Caki2 (cell line): ENCODE results near the gene MBNL2. TPM values are rescaled to one million over a fixed set of nuclear protein-coding genes. Genes with fewer than 3 reads are reported as not detected.

Experiments
- DNase-seq: peaks from one replicate; pipeline ENCODE4 v3.0.0-alpha.2; 2015; ENCODE audit warnings: low read depth
- in situ Hi-C: cut with HindIII; loops from 2 replicates; pipeline ENCODE4 v1.10.0; 2016; ENCODE audit warnings: low sequenced_read_pairs, low pct_unique_long_range_greater_than_20kb, mixed read lengths
- total RNA-seq: library from RNA; depleted of rRNA; stranded (reverse); fragments of >200 nt; shearing (Covaris generic); gene quantifications from 2 replicates; pipeline ENCODE4 v1.2.3, GENCODE V29; 2014; ENCODE audit warnings: low replicate concordance

The MBNL2 gene
- total RNA-seq, 1 experiment from 2014 or later, result 14.0 TPM

DNA sequence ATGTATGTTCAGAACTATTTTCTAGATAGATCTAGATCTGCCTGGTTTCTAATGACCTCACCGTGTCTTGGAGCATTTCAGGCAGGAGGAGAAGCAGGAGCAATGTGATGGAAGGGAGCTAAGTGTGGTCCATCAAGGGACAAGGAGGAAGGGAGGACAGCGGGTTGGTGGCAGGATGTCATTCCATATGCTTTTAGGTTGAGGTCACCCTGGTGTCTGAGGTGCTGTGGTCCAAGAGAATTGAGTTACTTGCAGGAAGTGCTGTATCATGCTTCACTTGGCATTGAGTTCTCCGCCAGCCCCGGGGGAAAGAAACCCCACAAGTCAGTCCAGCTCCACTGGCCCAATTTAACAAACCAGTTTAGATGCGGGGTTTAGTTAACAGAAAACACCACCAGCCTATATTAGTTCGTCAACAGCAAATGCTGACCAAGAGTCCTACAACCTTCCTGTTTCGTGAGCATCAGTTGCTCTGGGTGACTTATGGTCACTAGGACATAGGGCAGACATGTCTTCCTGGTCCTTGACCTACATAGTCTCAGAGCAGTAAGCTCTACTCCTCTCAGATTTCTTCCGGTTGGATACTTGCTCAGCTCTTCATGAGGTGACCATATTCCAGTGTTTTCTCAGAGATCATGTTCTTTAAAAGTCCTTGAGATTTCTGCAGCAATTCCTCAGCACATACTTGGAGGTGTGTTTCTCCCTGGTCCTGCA is 79.4 kb downstream of the MBNL2 start:
- in situ Hi-C loops, result no loop called here
- no peak for DNase-seq

DNA sequence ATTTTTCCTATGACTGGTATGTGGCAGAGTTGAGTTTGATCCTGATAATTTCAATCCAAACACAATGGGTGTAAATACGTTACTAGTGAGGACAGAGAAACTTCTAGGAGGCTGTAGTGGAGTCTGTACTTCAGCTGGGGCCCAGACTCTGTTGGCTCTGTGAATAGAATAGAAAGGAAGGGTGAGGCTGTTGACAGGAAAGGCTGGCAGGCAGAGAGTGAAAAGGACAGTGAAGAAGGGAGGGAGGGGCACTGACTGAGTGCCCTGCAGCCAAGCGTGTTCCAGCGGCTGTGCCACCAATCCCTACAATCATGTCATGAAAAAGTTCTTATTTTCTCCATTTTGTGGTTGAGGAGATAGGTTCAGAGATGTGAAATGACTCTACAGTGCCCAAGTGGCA is 80.5 kb downstream of the MBNL2 start:
- in situ Hi-C loops, result no loop called here
- DNase-seq, result no peak

DNA sequence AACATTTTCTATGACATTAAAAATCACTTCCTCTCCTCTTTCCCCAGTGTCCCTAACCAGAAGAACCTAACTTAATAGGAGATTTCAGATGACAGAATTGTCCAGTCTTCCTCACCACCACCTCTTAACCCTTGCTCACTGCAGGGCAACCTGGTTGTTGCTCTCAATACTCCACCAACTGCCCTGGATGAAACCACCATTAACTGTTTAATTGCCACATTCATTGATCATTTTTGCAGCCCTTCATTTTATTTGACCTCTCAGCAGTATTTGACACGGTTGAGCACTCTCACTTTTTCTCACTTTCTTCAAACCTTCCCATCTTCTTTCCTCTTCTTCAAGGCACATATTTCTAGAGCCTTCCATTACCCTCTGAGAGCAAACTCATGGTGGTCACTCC is 84.0 kb downstream of the MBNL2 start:
- in situ Hi-C loops, result no loop called here
- DNase-seq, result no peak

DNA sequence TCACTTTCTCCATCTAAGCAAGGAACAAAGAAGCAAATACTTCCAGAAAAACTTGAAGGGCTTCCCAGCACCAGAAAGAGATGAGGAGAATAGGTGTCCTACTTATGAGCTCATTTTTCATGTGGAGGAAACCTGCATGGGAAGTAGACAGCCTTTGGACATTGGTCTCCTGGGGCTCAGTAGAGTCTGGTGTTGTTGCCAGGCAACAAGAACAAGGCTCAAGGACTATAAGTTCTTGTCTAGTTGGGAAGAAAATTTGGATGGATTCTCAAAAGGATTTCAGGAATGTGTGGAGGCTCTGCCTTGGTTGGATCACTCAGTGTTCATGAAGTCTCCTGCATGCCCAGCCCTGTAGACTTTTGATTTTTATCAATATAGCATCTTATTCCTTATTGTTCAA is 84.5 kb downstream of the MBNL2 start:
- no peak for DNase-seq
- in situ Hi-C loops, result no loop called here

DNA sequence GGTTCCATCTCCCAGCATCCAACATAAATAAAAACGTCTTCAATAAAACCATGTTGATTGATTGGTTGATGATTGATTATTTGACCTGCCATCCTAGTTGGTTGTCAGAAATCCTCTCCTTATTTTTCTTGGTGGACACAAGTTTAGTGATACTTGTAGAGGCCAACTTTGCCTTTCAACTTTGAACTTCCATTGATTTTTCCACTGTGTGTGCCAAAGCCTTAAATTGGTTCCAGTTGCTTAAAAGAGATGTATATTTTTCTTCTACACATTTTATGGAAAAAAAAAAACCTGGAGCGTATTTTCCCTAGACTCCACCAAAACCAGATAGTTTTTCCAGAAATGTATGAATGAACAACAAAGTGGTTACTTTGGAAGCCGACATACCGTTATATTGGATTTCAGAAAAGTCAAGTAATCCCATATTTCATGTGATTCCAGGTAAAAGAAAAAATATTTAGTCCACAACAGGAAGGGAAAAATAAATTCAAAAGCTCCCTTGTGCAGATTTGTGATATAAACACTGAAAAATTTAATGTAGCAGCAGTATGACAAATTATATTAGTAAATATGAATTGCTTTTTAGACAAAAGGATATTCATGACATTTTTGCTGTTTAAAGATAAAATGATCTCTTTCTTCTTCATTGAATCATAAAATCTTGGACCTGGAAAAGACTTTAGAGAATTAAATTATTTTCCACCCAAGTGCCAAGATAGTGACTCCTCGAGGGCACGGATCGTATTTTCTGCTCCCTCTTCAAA is 85.2 kb downstream of the MBNL2 start:
- DNase-seq, result no peak
- in situ Hi-C loops, result no loop called here

DNA sequence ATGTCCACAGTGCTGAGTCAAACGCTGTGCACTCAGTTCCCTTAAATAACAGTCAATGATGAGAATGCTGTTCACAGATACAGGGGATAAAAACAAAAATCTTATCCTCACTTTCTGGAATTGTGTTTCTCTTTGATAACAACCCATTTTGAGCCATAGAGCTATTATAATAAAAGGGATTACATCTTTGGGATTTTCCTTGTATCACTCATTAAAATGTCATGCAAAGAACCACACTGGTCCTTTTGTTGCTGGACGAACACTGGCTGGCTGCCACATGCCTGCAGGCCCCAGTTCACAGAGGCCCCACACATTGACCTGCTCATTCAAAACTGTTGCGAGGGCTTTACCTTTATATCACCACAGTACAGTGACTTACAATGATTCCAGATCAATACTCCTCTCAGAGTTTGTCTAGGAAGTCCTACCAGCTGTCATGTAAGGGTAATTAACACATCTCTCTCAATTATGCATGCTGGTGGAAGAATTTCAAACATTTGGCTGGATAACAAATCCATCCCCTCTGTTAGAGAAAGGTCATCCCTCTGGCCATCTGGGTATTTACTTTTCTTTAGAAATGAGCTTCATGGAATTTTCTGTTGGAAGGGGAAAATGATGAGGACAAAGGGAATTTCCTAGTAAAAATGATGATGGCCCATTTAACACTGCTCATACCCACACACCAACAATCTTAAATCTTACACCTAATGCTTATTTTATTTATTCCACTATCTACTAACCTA is 85.9 kb downstream of the MBNL2 start:
- DNase-seq, result peak; percentile 87
- in situ Hi-C loops, result no loop called here

DNA sequence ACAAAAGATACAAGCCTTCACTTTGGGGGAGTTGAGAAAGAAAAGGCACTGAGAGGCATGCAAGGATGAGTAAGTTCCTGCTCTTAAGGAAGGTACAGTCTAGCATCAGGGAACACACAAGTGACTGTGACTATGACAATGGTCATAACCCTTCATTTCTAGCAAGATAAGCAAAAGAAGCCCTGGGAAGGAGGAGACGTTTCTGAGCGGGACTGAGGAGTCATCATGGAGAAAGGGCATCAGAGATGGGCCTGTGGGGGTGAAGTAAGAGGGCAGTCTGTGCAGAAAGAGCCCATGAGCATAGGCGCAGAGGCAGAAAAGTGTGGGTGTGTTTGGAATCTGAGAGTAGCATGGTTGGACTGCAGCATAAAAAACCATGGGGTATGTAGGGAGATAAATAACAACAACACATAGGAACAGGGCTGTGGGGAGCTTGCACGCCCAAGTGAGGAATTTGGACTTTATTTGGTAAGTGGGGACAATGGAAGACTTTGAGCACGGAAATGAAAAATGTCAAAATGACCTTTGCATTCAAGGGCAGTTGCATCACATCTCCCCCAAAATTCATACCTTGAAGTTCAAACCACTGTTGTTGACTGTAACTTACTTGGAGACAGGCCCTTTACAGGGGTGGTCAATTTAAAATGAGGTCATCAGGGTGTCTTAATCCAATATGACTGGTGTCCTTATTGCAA is 86.7 kb downstream of the MBNL2 start:
- peak; percentile 76 for DNase-seq
- in situ Hi-C loops, result no loop called here

DNA sequence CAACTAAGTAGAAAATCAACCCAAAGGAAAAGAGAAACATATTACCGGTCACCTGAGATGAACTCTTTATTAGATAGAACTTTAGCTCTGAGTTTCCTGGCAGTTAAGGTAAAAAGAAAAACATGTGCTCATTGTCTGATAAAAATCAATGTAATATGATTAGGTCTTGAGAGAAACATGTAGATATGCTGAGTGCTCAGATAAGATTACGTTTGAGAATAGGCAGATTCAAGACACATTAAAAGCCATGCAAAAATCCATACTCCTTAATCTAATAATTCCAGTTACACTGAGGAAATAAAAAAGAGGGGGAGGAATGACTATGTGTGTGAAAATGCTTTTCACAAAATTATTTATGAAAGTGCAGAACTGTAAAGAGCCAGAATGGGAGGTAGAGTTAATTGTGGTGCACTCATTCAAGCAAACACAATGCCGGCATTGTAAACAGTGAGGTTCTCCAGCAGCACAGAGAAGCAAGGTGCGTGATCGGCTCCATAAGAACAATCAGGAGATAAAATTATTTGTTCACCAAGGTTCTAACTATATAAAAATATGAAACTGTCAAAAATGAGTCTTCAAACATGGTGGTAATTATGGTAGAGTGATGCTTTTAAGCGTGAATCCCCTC is 88.8 kb downstream of the MBNL2 start:
- in situ Hi-C loops, result no loop called here
- DNase-seq, result no peak

DNA sequence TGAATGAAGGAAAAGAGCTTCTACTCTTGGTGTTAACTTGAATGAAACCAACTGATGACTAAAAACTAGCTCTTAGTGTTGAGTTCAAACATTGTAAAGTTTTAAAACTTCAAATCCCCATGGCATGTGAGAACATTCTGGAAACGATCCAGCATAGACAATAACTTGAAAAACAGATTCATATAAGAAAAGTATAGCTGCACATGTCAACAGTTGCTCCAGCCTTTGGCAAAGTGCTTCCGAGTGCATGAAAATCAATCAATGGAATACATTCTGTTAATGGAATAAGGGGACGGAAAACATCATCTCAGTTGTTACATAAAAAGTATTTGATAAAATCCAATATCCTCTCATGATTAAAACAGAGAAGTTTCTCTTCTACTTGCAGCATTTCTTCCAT is 89.8 kb downstream of the MBNL2 start:
- DNase-seq, result no peak
- in situ Hi-C loops, result no loop called here

DNA sequence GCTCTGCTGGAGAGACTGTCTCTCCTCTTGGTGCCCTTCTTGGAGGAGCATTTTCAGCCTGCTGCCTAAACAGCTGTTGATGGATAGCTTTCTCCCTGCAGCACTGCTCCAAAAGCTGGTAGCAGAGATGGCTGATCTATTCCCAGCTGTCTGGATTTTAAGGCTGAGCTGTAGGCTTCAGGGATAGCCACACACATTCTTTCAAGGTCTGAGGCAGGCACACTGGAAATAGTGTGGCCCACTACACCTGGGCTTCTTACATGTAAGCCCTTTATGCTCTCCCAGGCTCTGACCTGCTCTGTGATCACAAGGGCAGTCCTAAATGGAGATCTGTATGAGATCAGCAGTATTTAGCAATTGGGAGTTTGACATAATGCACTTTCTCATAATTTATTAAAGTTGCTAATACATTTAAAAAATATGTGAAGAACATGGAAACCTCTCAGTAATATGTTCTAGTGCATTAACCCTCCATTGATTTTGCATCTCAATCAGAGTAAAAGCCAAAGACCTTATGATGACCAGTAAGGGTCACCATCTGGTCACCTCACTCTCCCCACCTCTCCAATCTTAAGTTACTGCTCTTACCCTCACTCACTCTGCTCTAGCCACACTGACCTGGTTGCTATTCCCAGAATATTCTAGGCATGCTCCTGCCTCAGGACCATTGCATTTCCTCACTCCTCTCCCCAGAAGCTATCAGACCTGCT is 91.6 kb downstream of the MBNL2 start:
- DNase-seq, result no peak

DNA sequence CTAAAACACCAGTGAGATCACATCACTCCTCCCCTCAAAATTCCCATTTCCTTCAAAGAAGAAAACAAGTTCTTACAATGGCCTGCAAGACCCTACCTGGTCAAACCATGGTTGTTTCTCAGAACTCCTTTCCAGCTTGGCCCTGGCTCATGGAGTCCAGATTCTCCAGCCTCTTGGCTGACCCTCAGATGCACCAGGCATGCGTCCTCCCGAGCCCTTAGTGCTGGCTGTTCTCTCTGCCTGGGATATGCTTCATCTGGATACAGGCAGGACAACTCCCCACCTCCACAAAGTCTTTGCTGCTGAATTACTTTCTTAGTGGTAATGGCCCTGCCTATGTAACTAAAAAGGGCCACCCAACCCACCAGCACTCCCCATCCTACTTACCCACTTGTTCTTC is 94.3 kb downstream of the MBNL2 start:
- DNase-seq, result no peak
- in situ Hi-C loops, result no loop called here

More for the DNA sequence above, 91.6 kb downstream of the MBNL2 start:
- in situ Hi-C loops, result no loop called here

DNA sequence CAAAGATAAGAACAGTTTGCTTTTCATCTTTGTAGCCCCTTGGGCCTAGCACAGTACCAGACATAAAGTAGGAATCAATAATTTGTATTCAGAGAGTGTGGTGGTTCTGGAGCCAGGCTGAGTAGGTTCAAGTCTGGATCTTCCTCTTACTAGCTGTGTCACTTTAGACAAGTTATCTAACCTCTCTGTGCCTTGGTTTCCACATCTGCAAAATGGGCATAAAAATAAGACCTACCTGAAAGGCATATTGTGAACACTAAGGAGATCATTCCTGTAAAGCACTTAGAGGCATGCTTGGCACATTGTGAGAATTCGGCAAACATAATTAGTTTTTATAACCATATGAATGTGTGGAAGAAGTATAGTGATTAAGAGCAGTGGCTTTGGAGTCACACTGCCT is 95.8 kb downstream of the MBNL2 start:
- DNase-seq, result no peak
- in situ Hi-C loops, result no loop called here

DNA sequence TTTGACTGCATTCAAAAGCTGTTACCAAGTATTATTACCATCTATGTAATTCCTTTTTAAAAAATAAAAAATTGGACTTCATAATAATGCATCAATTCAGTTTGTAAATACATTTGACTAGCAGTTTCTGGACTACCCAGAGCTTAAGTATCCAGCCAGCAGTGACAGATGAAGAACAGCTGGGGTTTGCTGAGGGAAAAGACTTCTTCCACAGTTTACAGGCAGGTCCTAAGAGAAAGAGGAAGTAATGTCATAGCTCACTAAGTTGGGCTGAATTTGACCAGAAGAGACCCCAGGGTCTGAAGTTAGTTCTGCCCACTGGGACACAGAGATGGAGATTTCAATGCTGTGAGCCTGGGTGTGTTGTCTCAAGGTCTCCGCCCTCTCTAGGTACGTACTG is 96.4 kb downstream of the MBNL2 start:
- in situ Hi-C loops, result no loop called here

DNA sequence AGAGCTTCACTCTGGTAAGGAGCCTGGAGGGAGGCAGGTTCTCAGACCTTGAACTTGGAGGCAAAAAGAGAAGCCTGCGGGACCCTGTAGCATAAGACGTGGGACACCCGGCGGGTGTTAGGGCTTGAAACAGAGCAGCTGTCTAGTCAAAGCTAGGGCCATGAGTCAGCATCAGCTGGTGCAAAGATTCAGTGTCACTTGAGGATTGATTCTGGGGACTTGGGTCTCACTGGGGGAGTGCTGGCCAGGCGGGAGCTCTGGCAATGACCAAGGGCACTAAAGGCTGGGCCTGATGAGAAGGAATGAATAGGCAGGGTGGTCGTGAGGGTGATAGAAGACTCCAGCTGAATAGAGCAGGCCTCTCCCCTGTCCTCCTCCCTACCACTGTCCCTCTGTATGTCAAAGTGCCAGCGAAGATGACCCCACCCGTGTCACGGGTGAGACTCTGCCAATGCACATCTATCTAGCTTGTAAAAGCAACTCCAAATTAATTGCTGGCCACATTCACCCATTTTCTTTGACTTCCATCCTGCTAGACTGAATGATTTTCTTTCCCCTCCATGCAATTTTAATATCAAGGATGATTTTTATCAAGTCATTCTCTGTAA is 97.1 kb downstream of the MBNL2 start:
- DNase-seq, result no peak
- in situ Hi-C loops, result no loop called here

More for the DNA sequence above, 96.4 kb downstream of the MBNL2 start:
- no peak for DNase-seq

DNA sequence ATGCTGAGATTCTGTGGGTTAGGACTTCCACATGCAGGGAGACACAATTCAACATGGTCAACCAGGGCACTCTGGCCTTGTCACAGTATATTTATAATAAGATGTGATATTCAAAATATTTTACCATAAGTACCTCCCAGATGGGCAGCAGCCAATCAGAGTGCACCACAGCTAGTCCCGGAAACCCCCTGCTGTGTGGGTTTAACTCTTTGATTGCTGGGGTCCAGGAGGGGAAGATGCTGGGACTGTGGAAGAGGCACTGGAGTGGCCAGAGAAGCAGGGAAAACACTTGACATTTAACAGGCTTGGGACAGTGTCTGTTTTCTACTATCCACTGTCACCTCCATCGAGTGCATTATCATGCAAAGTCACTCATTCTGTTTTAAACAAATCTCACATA is 99.0 kb downstream of the MBNL2 start:
- in situ Hi-C loops, result no loop called here
- DNase-seq, result no peak

DNA sequence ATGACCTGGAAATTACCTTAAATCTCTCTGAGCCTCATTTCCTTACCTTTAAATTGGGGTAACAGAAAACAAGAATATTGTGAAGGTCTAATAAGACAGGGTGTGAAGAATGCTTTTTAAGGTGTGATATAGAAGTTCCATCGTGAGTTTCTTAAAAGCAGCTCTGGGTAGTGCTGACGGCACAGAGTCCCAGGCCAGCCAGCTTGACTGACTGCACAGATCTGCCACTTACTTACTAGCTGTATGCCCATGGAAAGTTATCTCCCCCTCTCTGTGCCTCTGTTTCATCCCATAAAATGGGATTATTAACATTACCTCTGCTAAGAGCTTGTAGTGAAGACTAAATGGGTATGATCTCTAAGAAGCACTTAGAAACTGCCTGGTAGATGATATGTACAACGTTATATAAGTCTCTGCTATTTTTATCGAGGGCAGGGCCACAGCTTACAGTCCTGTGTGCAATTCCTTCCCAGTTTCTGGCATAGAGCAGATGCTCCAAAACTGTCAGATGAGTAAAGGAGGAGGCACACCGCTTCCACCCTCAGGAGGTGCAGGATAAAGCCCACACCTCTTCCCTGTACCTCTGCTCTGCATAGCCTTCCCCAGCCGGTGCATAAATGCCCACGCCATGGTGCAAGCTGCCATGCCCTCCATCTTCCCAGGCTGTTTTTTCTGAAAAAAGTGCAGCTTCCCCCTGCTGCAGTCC is 99.6 kb downstream of the MBNL2 start:
- in situ Hi-C loops, result no loop called here
- no peak for DNase-seq
